CD4-positive, alpha-beta T cell (primary cell): ENCODE measurements around the gene QSER1. TPM values are rescaled to one million over a fixed set of nuclear protein-coding genes. Genes with fewer than 3 reads are reported as not detected.
"Not testable (repeated sequence)": the region's sequence is repeated elsewhere in the genome, so short reads cannot be mapped to it uniquely, and the experiment has no call there.

Source experiments
- ATAC-seq: fragments of 200-7000 bp; cut with Tn5 transposase; one replicate; pipeline ENCODE4 v1.10.0; 2022; ENCODE audit warnings: mild to moderate bottlenecking; ENCODE audit not compliant: poor library complexity
- CTCF ChIA-PET: fragments of 350-600 bp; sonication (Branson Sonifier 250); formaldehyde crosslinking; loops from one replicate; lab custom pipeline; 2021; ENCODE audit warnings: antibody characterized with exemption, inconsistent platforms; lab: Charles Lee
- POLR2A ChIA-PET: fragments of 350-600 bp; sonication (Branson Sonifier 250); formaldehyde crosslinking; loops from one replicate; lab custom pipeline; 2021; ENCODE audit warnings: antibody characterized with exemption, inconsistent platforms; lab: Charles Lee
- DNase-seq, 14 experiments: peaks; one replicate each; pipeline ENCODE4 v3.0.0-alpha.2; 2013 to 2020; ENCODE audit warnings: mixed read lengths in 2 of 14
- H3K27ac ChIP-seq, 2 donors: one replicate each; pipeline versions ENCODE4 v1.5.1 to v1.7.0; 2013; ENCODE audit warnings: low read length in 2 of 2, low read depth in 1 of 2, mild to moderate bottlenecking in 1 of 2
- H3K27me3 ChIP-seq, 2 experiments: 1 replicate in 1 of 2; 2 replicates in 1 of 2; pipeline versions ENCODE4 v1.6.1 to v1.7.0; 2013; ENCODE audit warnings: low read length in 2 of 2, control low read depth in 1 of 2, mild to moderate bottlenecking in 1 of 2, moderate library complexity in 1 of 2; ENCODE audit not compliant: insufficient read depth in 2 of 2, control insufficient read depth in 1 of 2
- H3K36me3 ChIP-seq: one replicate; pipeline ENCODE4 v1.6.1; 2013; ENCODE audit warnings: low read length, control low read depth; ENCODE audit not compliant: insufficient read depth
- H3K4me1 ChIP-seq: one replicate; pipeline ENCODE4 v1.6.1; 2013; ENCODE audit warnings: low read length, control low read depth; ENCODE audit not compliant: insufficient read depth
- H3K4me3 ChIP-seq: one replicate; pipeline ENCODE4 v1.5.1; 2013; ENCODE audit warnings: mild to moderate bottlenecking, low read length, moderate library complexity
- H3K9me3 ChIP-seq, 2 experiments: 1 replicate in 1 of 2; 2 replicates in 1 of 2; pipeline versions ENCODE4 v1.6.1 to v1.7.0; 2013; ENCODE audit warnings: low read length in 2 of 2, mild to moderate bottlenecking in 2 of 2, control low read depth in 1 of 2, moderate library complexity in 1 of 2; ENCODE audit not compliant: control insufficient read depth in 1 of 2, insufficient read depth in 1 of 2
- H3K27ac Mint-ChIP-seq: one replicate; pipeline ENCODE4 v1.8.0; 2020; ENCODE audit warnings: mixed read lengths
- H3K27me3 Mint-ChIP-seq: one replicate; pipeline ENCODE4 v1.8.0; 2021; ENCODE audit warnings: mixed read lengths
- H3K36me3 Mint-ChIP-seq: one replicate; pipeline ENCODE4 v1.8.0; 2021; ENCODE audit warnings: low read depth, mixed read lengths
- H3K4me1 Mint-ChIP-seq: one replicate; pipeline ENCODE4 v1.8.0; 2021; ENCODE audit warnings: low read depth, mixed read lengths
- H3K4me3 Mint-ChIP-seq: one replicate; pipeline ENCODE4 v1.8.0; 2020; ENCODE audit warnings: mild to moderate bottlenecking, mixed read lengths
- H3K9me3 Mint-ChIP-seq: one replicate; pipeline ENCODE4 v1.8.0; 2020; ENCODE audit warnings: mixed read lengths
- intact Hi-C, 2 experiments: fragments of 100-400 bp; cut with DNase I in 1 of 2; cut with micrococcal nuclease in 1 of 2; formaldehyde crosslinking; loops; one replicate each; pipeline versions ENCODE4 v1.15.1 to v1.9.0; 2023 to 2025; cut with DNase I, micrococcal nuclease
- total RNA-seq, 174 experiments: library from RNA in 2 of 174; stranded (reverse) in 2 of 174; gene quantifications; one replicate each; pipeline ENCODE4 v1.2.3 and lab custom pipeline; 2021 to 2026
- TF ChIP-seq, protein P1 (sequence below): fragments of 200-600 bp; IDR thresholded peaks from one replicate; pipeline ENCODE4 v1.8.0; 2022; ENCODE audit warnings: antibody characterized with exemption, mild to moderate bottlenecking

Gene QSER1
- total RNA-seq, 2 experiments from 2014 or later, result 9.0 to 10.1 TPM

- Histone ChIP-seq H3K27me3 (no peaks in the 10 kb centered on the region), H3K4me3 (no peak overlapping the region), H3K4me1 (no peaks in the 10 kb centered on the region), H3K36me3 (no peaks in the 10 kb centered on the region), H3K27ac (no peak overlapping the region), H3K9me3 (no peaks in the 10 kb centered on the region)
- intact Hi-C loops, result loop anchor here in 1 of 2 experiments (10.0 kb wide), 1 partner anchor 706 kb away; the partner anchor contains the start of gene CD59
- peaks cover 7% of the 10 kb centered on the region for H3K36me3 Mint-ChIP-seq
- DNase-seq (no peak), ATAC-seq (no peak)
- H3K4me3 Mint-ChIP-seq, result no peak overlapping the region
- H3K27ac Mint-ChIP-seq, result no peak overlapping the region
- H3K27me3 Mint-ChIP-seq, result no peaks in the 10 kb centered on the region
- TF ChIP-seq, protein P1, sequence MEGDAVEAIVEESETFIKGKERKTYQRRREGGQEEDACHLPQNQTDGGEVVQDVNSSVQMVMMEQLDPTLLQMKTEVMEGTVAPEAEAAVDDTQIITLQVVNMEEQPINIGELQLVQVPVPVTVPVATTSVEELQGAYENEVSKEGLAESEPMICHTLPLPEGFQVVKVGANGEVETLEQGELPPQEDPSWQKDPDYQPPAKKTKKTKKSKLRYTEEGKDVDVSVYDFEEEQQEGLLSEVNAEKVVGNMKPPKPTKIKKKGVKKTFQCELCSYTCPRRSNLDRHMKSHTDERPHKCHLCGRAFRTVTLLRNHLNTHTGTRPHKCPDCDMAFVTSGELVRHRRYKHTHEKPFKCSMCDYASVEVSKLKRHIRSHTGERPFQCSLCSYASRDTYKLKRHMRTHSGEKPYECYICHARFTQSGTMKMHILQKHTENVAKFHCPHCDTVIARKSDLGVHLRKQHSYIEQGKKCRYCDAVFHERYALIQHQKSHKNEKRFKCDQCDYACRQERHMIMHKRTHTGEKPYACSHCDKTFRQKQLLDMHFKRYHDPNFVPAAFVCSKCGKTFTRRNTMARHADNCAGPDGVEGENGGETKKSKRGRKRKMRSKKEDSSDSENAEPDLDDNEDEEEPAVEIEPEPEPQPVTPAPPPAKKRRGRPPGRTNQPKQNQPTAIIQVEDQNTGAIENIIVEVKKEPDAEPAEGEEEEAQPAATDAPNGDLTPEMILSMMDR, result no peak
- no peaks in the 10 kb centered on the region for H3K4me1 Mint-ChIP-seq
- H3K9me3 Mint-ChIP-seq, result no peaks in the 10 kb centered on the region
- POLR2A ChIA-PET, result interaction anchor here (0.6 kb wide), 1 partner anchor 14 kb away, joined by 4 read pairs; no protein-coding TSS in a partner anchor
- CTCF ChIA-PET, result interaction anchor here (2.8 kb wide), 1 partner anchor 37 kb away, joined by 7 read pairs; no protein-coding TSS in a partner anchor
These were observed 135.9 kb downstream of the QSER1 start for GRCh38 chr11:33028537-33028914.

- H3K4me3 Mint-ChIP-seq, H3K27me3 ChIP-seq, DNase-seq, H3K36me3 Mint-ChIP-seq, H3K4me1 Mint-ChIP-seq, H3K27me3 Mint-ChIP-seq, H3K9me3 Mint-ChIP-seq, POLR2A ChIA-PET, H3K4me3 ChIP-seq, H3K27ac ChIP-seq, H3K4me1 ChIP-seq, ATAC-seq, H3K36me3 ChIP-seq, H3K27ac Mint-ChIP-seq, H3K9me3 ChIP-seq: not testable (repeated sequence)
- intact Hi-C loops, result loop anchor here in 1 of 2 experiments (10.0 kb wide), 1 partner anchor 706 kb away; the partner anchor contains the start of gene CD59
- CTCF ChIA-PET, result interaction anchor here (2.8 kb wide), 1 partner anchor 36 kb away, joined by 7 read pairs; no protein-coding TSS in a partner anchor
These were observed 136.6 kb downstream of the QSER1 start for GRCh38 chr11:33029218-33029617.

Other genes starting within 250 kb of the QSER1 start
- not detected for gene CCDC73, start 98.1 kb upstream of the QSER1 start, total RNA-seq
- gene PRRG4, start 62.9 kb upstream of the QSER1 start, total RNA-seq, result under 1 TPM in 1 of 2 experiments, not detected in 1; 0.05 TPM
- 1 to 10 TPM; 2.9 to 3.1 TPM for gene DEPDC7, start 123.1 kb downstream of the QSER1 start, total RNA-seq
- 10 to 100 TPM in 1 of 2 experiments, 1 to 10 TPM in 1; 9.8 to 11.9 TPM for gene TCP11L1, start 146.8 kb downstream of the QSER1 start, total RNA-seq